HG02763 (cell line): ENCODE results near the gene FRMD4A.
"Not testable (repeated sequence)": the region's sequence is repeated elsewhere in the genome, so short reads cannot be mapped to it uniquely, and the experiment has no call there.

Experiments used
- ATAC-seq: cut with Tn5 transposase; IDR thresholded peaks from one replicate; pipeline ENCODE4 v1.9.1; 2021; ENCODE audit warnings: mild to moderate bottlenecking, moderate library complexity; ENCODE audit not compliant: unreplicated experiment

FRMD4A gene

DNA sequence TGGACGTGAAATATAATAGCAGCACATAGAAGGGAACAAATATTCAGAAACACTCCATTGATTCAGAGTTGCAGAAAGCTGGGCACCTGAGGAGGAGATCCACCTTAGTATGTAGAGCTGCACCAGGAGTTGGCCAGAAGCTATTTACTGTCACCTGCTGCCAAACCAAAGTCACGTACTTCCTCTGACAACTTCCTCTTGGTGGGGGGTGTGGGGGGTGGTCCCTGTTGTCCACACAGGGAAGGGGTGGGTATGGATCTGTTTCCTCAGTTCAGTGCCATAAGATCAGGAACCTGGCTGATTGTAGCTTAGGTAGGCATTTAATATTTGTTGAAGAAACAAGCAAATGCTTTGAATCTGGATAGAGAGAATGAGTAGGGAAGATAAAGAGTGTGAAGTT lies 264.6 kb downstream of the FRMD4A start:
- no peak for ATAC-seq

DNA sequence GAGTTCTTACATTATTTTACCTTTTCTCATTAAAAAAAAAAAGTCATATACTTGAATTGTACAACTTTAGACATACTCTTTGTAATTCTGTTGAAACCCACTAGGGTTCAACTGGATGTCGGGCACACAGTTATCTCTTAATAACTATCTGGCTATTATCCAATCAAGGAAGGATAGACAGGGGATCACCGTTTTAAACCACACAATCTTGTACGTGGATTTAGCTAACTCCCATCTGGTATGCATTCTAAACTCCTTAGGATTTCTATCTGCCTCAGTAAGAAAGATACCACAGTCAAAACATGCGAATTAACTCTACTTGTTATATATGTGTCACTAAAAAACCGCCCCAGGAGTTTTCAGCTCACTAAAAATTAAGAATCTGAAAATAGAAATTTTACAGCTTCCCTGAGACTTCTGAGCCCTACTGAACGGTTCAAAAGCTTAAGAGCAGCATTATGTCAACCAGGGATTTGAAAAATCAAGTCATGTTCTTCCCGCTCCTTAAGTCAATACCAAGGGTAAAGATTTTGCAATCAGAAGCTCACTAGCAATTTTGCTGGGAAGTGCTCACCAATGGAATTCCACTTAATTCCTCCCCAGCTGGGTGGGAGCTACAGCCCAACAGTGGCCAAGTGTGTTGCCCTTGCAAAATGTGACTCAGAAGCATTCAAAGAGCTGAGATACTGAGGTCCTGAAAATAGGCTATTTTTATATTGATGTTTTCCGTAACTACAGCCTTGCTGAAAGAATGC lies 267.0 kb downstream of the FRMD4A start:
- ATAC-seq, result no peak

DNA sequence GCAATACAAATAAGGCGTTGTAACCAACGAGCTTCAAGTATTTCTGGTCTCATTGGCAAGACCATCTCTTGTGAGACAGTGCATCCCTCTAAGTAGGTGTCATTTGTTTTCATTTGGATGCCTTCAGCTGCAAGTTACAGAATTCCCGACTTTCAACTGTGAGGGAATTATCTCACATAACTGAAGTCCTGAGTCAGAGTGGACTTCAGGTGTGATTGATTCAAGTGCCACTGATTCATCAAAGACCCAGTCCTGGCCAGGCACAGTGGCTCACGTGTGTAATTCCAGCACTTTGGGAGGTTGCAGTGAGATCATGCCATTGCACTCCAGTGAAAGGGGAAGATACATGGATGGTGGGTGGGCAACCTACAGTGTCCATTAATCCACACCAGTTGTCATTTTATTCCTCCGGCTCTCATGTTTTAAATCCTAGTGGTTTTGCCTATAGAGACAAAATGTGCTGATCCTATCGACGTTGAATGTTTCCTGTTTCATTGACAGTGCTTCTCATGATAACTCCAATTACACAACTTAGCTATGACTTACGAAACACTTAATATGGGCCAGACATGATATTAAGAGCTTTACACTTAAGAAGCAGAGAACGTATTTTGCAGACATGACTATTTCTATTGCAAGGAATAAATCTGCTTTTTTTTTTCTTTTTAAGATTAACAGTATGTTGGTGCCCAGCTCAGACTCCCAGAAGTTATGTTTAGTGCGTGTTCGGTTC lies 268.0 kb downstream of the FRMD4A start:
- ATAC-seq, result no peak

DNA sequence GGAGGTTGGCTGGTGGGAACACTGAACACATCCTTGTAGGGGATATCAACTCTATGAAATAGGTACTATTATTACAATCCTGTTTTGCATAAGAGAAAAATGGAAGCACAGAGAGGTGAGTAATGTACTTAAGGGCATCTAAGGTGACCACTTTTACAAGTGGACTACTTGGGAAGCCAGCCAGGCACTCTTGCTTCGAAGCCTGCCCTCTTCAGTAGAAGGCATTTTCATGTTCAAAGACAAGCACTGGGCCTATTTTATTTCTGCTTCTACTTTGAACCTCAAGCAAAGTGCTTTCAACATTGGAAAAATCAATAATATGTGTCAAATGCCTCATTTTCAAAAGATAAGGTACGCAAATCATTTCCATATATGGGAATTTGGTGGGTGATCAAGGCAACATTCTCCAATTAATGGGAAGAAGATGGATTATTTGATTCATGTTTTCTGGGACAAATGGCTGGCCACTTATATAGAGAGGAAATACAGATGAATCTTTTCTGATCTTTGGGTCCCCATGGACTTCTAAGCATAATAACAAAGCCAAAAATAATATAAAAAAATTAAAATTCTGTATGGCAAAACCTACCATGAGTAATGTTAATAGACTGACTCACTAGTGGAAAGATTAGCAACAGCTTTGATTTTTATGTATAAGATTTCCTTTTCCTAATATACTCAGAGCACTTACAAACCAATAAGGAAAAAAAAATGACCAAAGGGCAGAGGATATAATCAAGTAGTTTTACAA lies 270.2 kb downstream of the FRMD4A start:
- ATAC-seq, result no peak

DNA sequence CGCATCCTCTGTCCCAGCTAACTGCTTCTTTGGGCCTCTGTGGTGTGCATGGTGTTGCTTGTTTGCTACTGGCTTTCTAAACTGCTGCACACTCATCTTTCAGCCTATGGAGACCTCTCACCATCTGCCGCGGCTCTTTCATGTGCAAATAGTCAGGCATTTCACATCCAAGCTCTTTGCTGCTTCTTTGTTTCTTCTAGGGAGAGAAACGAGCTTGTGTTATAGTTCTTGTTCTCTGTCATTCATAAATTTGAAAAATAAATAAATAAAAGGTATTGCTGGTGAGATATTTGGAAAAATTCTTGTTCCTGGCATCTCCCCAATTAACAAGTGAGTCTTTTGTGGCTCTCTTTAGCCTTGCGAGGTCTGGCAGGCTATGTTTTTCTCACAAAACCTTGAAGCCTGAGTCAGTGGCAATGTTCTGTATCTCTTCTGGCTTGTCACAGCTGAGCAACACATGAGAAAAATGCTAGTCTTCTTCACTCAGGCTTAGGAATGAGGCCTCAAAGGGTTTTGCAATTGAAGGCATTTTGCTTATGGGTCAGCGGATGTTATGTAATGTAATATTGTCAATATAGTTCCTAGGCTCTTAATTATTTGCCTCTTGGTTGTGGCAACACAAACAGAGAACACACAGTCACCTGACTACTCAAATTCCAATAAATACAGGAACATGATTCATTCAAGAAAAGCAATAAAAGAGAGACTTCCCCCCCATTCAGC lies 274.0 kb downstream of the FRMD4A start:
- ATAC-seq, result no peak

DNA sequence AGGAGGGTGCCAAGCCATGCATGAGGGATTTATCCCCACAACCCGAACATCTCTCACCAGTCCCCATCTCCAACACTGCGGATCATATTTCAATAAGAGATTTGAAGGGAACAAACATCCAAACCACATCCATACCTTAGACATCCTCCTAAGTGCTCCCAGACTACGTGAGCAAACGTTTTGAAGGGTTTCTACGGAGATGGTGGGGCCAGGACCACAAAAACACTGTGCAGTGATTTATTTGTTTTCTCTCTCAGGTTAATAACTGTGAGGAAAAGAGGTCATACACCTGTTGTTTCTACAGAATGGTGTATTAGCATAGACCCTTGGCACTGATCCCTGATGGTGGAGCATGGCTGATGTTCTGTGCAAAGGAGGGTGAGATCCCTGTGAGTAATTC lies 277.8 kb downstream of the FRMD4A start:
- ATAC-seq, result no peak

DNA sequence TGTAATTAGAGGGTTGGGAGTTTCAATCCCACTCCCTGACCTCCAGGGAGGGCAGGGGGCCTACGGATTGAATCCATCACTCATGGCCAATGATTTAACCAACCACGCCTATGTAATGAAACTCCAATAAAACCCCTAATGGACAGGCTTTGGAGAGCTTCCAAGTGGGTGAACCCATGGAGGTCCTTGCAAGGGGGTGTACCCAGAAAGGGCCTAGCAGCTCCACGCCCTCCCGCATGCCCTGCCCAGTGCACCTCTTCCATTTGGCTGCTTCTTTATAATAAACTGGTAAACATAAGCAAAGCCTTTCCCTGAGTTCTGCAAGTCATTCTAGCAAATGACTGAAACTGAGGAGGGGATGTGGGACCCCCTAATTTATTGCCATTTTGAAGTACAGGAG lies 280.1 kb downstream of the FRMD4A start:
- no peak for ATAC-seq

DNA sequence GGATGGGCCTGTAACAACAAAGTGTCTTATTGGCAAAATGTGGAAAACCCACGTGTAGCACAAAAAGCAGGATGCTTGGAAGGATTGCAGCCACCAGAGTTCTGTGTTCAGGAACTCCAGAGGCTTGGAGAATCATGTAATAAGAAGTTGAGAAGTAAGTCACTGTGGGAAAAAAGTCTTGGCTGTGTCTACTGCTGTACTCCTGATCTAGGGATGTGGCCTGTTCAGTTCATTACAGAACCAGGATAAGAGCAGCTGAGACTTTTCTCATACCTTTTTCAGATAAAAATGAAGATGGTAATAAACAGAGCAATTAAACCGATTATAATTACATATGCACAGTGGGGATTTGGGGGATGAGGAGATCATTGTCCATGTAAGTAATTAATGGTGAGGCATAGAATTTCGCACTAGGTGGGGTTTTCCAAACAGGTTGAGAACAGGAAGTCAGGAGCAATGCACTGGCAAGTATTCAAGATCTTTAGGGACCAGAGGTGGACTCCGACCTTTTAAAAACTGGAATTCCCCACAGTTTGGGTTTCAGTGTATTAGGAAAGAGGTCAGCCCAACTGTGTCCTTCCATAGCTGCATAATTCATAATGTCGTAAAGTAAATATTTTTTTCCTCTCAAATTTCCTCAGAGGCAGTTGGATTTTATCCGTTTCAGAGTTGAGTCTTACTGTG lies 281.7 kb downstream of the FRMD4A start:
- ATAC-seq, result no peak

DNA sequence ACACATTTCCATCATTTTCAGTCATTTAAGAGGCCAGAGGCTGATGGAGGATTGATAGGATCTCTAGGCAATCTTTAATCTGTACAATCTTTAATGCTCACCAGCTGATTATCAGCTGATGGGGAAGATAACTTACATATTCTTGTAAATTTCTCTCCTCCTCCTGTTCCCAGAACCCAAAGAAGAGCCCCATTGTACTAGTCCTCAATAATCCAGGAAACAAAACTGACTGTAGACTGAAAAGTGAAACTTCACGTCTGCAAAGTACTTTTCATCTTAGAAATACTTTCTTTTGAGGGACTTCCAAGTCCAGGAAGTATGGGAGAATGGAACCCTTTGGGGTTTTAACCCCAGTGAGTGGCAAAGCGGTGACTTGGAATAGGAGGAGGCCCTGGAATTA lies 283.3 kb downstream of the FRMD4A start:
- ATAC-seq, result no peak

DNA sequence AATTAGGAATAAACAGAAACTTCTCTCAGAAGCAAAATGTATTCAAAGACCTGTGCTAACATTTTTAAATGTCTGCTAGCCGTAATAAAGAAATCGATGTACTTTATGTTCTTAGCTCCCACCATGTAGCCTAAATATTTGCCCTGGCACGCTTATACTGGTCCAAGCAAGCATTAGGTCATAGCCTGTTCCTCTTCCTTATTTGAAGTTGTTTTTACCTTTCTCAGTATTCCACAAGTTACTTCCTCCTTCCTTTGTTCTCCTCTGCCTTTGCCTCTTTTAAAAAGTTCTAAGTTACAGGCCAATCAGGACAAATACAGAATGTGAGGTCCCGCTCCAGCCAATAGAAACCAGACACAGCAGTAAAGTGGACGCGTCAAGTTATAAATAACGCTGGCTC lies 288.7 kb downstream of the FRMD4A start:
- not testable (repeated sequence) for ATAC-seq

DNA sequence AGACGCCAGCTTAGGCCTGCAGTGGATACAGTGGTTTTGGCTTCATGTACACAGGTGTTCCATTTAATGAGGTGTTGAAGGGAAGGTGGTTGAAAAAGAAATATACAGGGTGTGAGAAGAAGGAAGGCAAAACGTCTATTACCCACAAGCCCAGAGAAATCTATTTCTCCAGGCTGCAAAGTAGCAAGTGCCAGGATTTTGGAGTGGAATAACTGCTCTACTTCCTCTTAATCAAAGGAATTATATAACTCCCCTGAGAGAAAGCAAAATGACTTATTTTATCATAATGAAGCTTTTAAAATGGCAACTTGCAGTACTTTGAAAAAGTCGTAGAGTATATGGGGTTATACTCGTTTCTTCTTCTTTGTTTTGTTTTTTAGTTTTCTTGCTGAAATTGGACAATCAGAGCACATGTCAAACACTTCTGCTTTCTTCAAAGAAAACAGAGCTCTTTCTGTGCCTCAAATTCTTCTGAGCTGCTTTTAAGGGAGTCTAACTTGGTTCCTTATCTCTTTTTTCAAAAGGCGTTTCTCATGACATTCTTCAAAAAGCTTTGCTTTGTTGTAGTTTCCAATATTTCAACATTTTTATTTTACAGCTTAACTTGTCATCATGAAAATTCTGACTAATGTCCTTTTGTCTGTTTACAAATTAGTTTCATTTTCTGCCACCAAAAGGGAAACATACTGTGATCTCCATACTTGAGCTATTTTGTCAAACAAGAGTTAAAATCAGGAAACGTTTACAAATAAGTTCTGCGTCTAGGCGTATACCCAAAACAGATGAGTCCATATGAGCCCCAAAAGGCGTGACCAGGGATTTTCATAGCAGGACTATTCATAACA lies 289.7 kb downstream of the FRMD4A start:
- ATAC-seq, result no peak

DNA sequence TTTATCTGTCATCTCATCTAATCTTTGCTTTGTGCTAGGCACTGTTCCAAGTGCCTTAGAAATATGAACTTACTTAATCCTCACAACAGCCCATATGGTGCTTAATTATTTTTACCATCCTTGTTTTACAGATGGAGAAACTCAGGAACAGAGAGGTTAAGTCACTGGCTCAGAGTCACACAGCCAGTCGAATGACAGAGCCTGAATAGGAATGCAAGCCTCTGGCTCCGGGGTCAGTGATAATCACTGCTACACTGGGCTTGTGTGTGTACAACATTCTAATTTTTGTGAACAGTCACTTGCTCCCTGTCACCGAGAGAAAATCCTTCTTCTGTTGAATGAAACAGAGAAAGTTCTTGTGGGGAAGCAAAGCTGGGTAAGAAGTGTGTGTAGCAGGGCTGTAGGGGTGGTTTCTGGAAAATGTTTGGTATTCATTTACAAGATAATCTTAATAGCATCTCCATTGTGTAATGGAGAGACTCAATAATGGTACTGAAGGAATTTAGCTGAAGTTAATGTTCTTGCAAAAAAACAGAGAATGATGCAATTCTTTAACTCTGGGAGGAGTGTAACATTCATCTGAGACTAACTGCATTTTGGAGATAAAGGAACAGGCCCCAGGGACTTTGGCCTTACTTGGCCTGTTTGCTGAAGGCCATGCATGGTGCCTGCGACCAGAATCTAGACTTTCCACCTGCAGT lies 290.6 kb downstream of the FRMD4A start:
- ATAC-seq, result no peak

DNA sequence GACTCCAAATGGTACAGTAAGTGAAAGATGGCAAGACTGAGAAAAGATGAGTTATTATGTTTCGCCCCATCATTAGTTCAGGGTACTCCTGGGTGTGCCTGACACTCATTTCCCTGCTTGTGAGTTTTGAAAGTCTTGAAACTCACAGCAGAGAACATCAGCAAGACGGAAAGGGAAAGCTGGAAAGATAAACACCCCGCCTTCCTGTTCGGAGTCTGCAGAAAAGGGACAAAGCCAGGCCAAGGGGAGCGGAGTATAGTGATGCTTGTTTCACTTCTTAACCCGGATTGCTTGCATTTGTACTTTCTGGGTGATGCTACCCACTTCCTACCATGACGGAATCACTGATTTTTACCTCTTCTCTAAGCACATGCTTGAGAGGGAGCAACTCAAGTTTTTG lies 294.5 kb downstream of the FRMD4A start:
- ATAC-seq, result no peak

DNA sequence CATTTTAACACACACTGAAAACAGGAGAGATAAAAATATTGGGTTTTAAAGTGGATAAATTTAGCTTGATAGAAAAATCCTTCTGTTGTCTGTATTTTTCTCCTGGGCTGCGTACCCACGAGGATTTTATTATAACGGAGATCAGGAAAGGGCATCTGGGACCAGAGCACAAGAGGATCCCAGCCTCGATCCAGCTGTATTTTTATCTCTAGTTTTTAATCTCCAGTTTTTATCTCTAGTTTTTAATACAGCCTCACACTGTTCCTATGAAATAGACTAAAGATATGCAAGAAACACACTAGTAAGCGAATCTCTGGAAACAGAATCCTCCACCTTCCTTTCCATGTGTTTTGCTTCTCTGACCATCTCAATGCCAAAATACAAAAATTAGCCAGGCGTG lies 295.2 kb downstream of the FRMD4A start:
- no peak for ATAC-seq

DNA sequence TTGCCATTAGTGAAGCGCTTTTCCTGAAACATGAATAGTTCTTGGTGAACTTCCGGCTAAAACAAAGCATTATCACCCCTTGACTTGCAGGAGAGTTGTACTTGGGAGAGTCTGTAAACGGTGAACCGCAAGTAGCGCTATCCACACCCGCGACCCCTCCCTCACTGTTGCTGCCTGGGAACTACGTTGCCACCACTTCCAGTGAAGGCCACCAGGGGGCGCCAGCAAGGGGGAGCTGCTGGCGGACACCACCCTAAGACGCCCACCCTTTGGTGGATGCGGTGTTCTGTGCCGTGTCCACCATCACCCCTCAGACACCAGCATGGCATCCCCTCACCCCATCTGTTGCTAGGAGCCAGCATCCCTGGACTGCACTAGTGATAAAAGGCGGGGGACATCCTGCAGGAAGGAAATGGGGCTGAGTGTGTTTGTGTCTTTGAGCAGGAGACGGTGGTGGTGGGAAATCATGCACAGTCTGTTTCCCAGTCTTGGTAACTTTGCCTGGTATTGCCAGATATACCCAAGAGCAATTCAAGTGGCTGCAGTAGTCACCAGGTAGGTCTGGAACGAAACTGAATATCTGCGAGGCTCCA lies 298.2 kb downstream of the FRMD4A start:
- no peak for ATAC-seq

DNA sequence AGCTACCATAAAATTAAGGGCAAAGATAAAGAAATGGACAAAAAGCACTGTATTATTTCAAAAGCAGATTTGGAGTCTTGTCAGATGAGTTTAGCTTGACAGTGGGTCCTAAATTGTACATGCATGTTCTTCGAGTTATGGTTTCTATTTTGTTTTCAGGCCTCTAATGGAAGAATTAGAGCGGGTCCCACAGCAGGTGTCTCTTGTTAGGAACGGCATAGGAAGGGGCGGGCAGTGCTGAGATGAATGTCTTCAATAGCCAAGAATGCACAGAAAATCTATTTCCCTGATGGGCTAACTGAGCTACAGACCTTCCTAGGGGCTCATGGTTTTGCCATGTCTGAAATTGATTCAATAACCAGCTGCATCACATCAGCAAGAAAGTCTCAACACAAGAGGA lies 304.4 kb downstream of the FRMD4A start:
- ATAC-seq, result no peak

DNA sequence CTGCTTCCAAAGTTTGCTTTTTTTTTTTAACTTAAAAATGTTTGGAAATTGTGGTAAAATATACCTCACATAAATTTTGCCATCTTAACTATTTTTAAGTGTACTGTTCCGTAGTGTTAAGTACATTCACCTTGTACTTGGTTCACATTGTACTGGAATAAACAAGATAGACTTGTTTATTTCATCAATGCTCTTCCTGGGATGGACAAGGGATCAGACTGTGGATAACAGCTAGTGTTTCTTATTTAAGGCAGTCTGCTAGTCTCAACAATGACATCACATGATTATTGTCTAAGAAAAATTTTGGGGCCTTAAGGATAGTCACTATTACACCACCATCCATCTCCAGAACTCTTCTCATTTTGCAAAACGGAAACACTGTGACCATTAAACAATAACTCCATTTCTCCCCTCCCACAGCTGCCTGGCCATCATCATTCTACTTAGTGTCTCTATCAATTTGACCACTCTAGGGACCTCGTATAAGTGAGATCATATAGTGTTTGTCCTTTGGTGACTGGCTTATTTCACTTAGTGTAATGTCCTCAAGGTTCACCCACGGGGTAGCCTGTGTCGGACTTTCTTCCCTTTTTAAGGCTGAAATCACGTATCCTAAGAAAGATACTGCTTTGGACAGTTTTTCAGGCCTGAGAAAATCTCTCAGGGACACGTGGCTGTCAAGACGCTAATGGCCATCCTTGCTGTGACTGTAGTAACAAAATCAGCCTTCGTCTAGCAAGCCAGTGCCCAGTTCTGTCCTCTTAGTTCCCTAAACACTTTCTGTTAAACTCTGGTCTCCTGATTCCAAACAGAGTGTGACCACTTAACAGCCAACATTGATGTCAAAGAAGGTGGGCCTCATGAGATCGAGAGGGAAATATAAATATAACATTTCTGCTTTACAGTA lies 305.2 kb downstream of the FRMD4A start:
- no peak for ATAC-seq
